Mucosa of rectum (tissue), 2 donors: ENCODE data around the gene CATSPERZ.

Experiments used
- H3K27ac ChIP-seq, 2 donors: one replicate each; pipeline ENCODE4 v1.7.0; 2013; ENCODE audit warnings: inconsistent platforms in 2 of 2, low read depth in 2 of 2, low read length in 2 of 2
- H3K27me3 ChIP-seq, 2 donors: one replicate each; pipeline ENCODE4 v1.7.0; 2013; ENCODE audit warnings: low read length in 2 of 2; ENCODE audit not compliant: control insufficient read depth in 2 of 2, insufficient read depth in 2 of 2
- H3K36me3 ChIP-seq, 2 donors: one replicate each; pipeline ENCODE4 v1.7.0; 2013; ENCODE audit warnings: low read length in 2 of 2; ENCODE audit not compliant: control insufficient read depth in 2 of 2, insufficient read depth in 2 of 2
- H3K4me1 ChIP-seq, 2 donors: one replicate each; pipeline ENCODE4 v1.7.0; 2013; ENCODE audit warnings: low read length in 2 of 2, mild to moderate bottlenecking in 1 of 2; ENCODE audit not compliant: control insufficient read depth in 2 of 2, insufficient read depth in 2 of 2
- H3K4me3 ChIP-seq, 2 donors: one replicate each; pipeline ENCODE4 v1.7.0; 2013; ENCODE audit warnings: low read length in 2 of 2
- H3K9ac ChIP-seq, 2 donors: one replicate each; pipeline ENCODE4 v1.7.0; 2013; ENCODE audit warnings: low read length in 2 of 2, low read depth in 1 of 2, mild to moderate bottlenecking in 1 of 2
- H3K9me3 ChIP-seq, 2 donors: one replicate each; pipeline ENCODE4 v1.7.0; 2013; ENCODE audit warnings: low read length in 2 of 2; ENCODE audit not compliant: control insufficient read depth in 2 of 2
- donor health status: healthy.
- donor health status: Normal muscosa, but diverticular disease.

CATSPERZ gene

GRCh38 chr11:64333556-64333955 is 33.4 kb downstream of the CATSPERZ start:
- Histone ChIP-seq H3K27ac (no peak overlapping the region), H3K27me3 (no peaks in the 10 kb centered on the region), H3K36me3 (no peaks in the 10 kb centered on the region), H3K4me1 (peaks cover 23 to 29% of the 10 kb centered on the region in 2 donors), H3K9ac (no peak overlapping the region), H3K9me3 (no peaks in the 10 kb centered on the region), H3K4me3 (no peak overlapping the region)

- no peaks in the 10 kb centered on the region for H3K36me3 ChIP-seq
- no peaks in the 10 kb centered on the region for H3K9me3 ChIP-seq
- H3K27ac ChIP-seq, result peak overlapping the region; percentile 44 to 52
- H3K4me3 ChIP-seq, result no peak overlapping the region
- peaks cover 21 to 29% of the 10 kb centered on the region in 2 donors for H3K4me1 ChIP-seq
- no peaks in the 10 kb centered on the region for H3K27me3 ChIP-seq
- no peak overlapping the region for H3K9ac ChIP-seq
Measured at GRCh38 chr11:64334764-64335735, 34.9 kb downstream of the CATSPERZ start.

- Histone ChIP-seq H3K27ac (no peak overlapping the region), H3K9me3 (no peaks in the 10 kb centered on the region), H3K4me3 (no peak overlapping the region), H3K4me1 (peaks cover 20 to 30% of the 10 kb centered on the region in 2 donors), H3K9ac (no peak overlapping the region), H3K27me3 (no peaks in the 10 kb centered on the region), H3K36me3 (no peaks in the 10 kb centered on the region)
Measured at GRCh38 chr11:64337538-64338249, 37.5 kb downstream of the CATSPERZ start.

GRCh38 chr11:64338716-64339115 is 38.6 kb downstream of the CATSPERZ start:
- no peaks in the 10 kb centered on the region for H3K27me3 ChIP-seq
- H3K4me3 ChIP-seq, result no peak overlapping the region
- H3K27ac ChIP-seq, result no peak overlapping the region
- H3K9me3 ChIP-seq, result no peaks in the 10 kb centered on the region
- H3K36me3 ChIP-seq, result peaks cover 0 to 2% of the 10 kb centered on the region in 2 donors
- no peak overlapping the region for H3K9ac ChIP-seq
- H3K4me1 ChIP-seq, result peaks cover 24 to 30% of the 10 kb centered on the region in 2 donors

GRCh38 chr11:64339286-64339685 is 39.1 kb downstream of the CATSPERZ start:
- H3K4me1 ChIP-seq, result peaks cover 24 to 30% of the 10 kb centered on the region in 2 donors
- peak overlapping the region; percentile 45 to 61 for H3K4me3 ChIP-seq
- H3K9me3 ChIP-seq, result no peaks in the 10 kb centered on the region
- no peaks in the 10 kb centered on the region for H3K27me3 ChIP-seq
- H3K9ac ChIP-seq, result peak overlapping the region; percentile 46 to 60
- H3K27ac ChIP-seq, result peak overlapping the region in 1 of 2 donors; percentile 68
- peaks cover 0 to 2% of the 10 kb centered on the region in 2 donors for H3K36me3 ChIP-seq

GRCh38 chr11:64339754-64340408 is 39.7 kb downstream of the CATSPERZ start, which contains the start of gene CCDC88B:
Gene CCDC88B (plus strand): TSS chr11:64340204. CDS start chr11:64340267, 63 bp downstream.
- Histone ChIP-seq H3K9me3 (no peaks in the 10 kb centered on the region), H3K4me3 (peak within 1 kb of the TSS; percentile 58 to 61), H3K4me1 (peaks cover 24 to 28% of the 10 kb centered on the region in 2 donors), H3K27ac (peak within 1 kb of the TSS; percentile 29 to 68), H3K36me3 (peaks cover 0 to 2% of the 10 kb centered on the region in 2 donors), H3K9ac (peak within 1 kb of the TSS; percentile 60 to 86), H3K27me3 (no peaks in the 10 kb centered on the region)

- Histone ChIP-seq H3K9me3 (no peaks in the 10 kb centered on the region), H3K36me3 (peaks cover 0 to 2% of the 10 kb centered on the region in 2 donors), H3K27ac (peak overlapping the region; percentile 29 to 68), H3K4me3 (peak overlapping the region; percentile 58 to 61), H3K27me3 (no peaks in the 10 kb centered on the region), H3K9ac (peak overlapping the region; percentile 26 to 86), H3K4me1 (peaks cover 24 to 27% of the 10 kb centered on the region in 2 donors)
Measured at GRCh38 chr11:64340671-64341335, 40.6 kb downstream of the CATSPERZ start.

GRCh38 chr11:64341429-64341828 is 41.3 kb downstream of the CATSPERZ start:
- H3K9ac ChIP-seq, result peak overlapping the region in 1 of 2 donors; percentile 86
- H3K27ac ChIP-seq, result peak overlapping the region in 1 of 2 donors; percentile 14
- H3K4me3 ChIP-seq, result peak overlapping the region; percentile 58 to 61
- H3K9me3 ChIP-seq, result no peaks in the 10 kb centered on the region
- H3K4me1 ChIP-seq, result peaks cover 24 to 27% of the 10 kb centered on the region in 2 donors
- peaks cover 0 to 2% of the 10 kb centered on the region in 2 donors for H3K36me3 ChIP-seq
- H3K27me3 ChIP-seq, result no peaks in the 10 kb centered on the region
